Activated T-helper 17 cell treated with anti-CD3 and anti-CD28 coated beads, Interleukin-2, amount 50 U/mL, for 72 hours (primary cell): ENCODE results near the gene HPRT1. TPM values are rescaled to one million over a fixed set of nuclear protein-coding genes. Genes with fewer than 3 reads are reported as not detected.

ENCODE experiments used
- ATAC-seq: fragments of 150-1000 bp; cut with Tn5 transposase; replicated peaks from 2 replicates; pipeline ENCODE4 v1.10.0; 2021; ENCODE audit warnings: mild to moderate bottlenecking, moderate library complexity
- H3K27ac Mint-ChIP-seq: one replicate; pipeline ENCODE4 v1.8.0; 2022; ENCODE audit warnings: mixed read lengths
- H3K27me3 Mint-ChIP-seq: one replicate; pipeline ENCODE4 v1.8.0; 2022; ENCODE audit warnings: mixed read lengths
- H3K36me3 Mint-ChIP-seq: one replicate; pipeline ENCODE4 v1.8.0; 2022; ENCODE audit warnings: low read depth, mild to moderate bottlenecking, mixed read lengths
- H3K4me1 Mint-ChIP-seq: one replicate; pipeline ENCODE4 v1.8.0; 2022; ENCODE audit warnings: mixed read lengths
- H3K4me3 Mint-ChIP-seq: one replicate; pipeline ENCODE4 v1.8.0; 2022; ENCODE audit warnings: mild to moderate bottlenecking, mixed read lengths
- H3K9me3 Mint-ChIP-seq: one replicate; pipeline ENCODE4 v1.8.0; 2022; ENCODE audit warnings: mixed read lengths
- total RNA-seq, 2 donors: library from RNA; stranded (reverse); gene quantifications; one replicate each; pipeline ENCODE4 v1.2.3, GENCODE V29; 2022

HPRT1 gene
- total RNA-seq, 2 donors from 2014 or later = 77.6 to 113 TPM

DNA sequence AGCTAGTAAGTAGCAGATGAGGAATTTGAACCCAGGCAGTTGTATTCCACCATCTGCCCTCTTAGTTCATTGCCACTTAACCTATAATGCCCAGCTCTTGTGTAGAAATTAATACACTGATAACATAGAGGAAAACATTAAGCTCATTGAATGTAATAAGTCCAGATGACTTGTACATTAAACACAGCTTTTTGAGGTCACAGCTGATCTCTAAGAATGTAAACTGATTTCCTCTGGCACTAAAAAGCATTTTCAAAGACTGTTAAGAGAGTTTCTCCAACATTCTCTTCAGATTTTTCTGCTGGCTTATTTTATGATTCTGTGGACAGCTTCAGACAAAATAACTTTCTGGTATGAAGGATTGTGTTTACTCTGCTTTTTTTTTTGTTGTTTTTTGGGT, 42.7 kb downstream of the HPRT1 start:
- Mint-ChIP-seq H3K4me1 (no peaks in the 10 kb centered on the region), H3K9me3 (no peaks in the 10 kb centered on the region), H3K4me3 (no peak overlapping the region), H3K27ac (no peak overlapping the region), H3K36me3 (peaks cover 70% of the 10 kb centered on the region), H3K27me3 (no peaks in the 10 kb centered on the region)
- ATAC-seq = no peak

- no peak for ATAC-seq
- Mint-ChIP-seq H3K27me3 (no peaks in the 10 kb centered on the region), H3K36me3 (peaks cover 7% of the 10 kb centered on the region)
These were observed 52.6 kb downstream of the HPRT1 start for GRCh38 chrX:134512566-134512965.

GRCh38 chrX:134513091-134513490, 53.1 kb downstream of the HPRT1 start:
- no peaks in the 10 kb centered on the region for H3K27me3 Mint-ChIP-seq
- no peak for ATAC-seq

More at GRCh38 chrX:134512566-134512965, 52.6 kb downstream of the HPRT1 start:
- Mint-ChIP-seq H3K27ac (no peak overlapping the region), H3K4me1 (no peaks in the 10 kb centered on the region), H3K9me3 (no peaks in the 10 kb centered on the region), H3K4me3 (no peak overlapping the region)

GRCh38 chrX:134520860-134521390, 61.0 kb downstream of the HPRT1 start:
- ATAC-seq = no peak
- Mint-ChIP-seq H3K9me3 (no peaks in the 10 kb centered on the region), H3K27ac (no peak overlapping the region), H3K36me3 (no peaks in the 10 kb centered on the region), H3K27me3 (no peaks in the 10 kb centered on the region), H3K4me3 (no peak overlapping the region), H3K4me1 (no peaks in the 10 kb centered on the region)

More at GRCh38 chrX:134513091-134513490, 53.1 kb downstream of the HPRT1 start:
- Mint-ChIP-seq H3K4me3 (no peak overlapping the region), H3K36me3 (peaks cover 7% of the 10 kb centered on the region), H3K4me1 (no peaks in the 10 kb centered on the region), H3K9me3 (no peaks in the 10 kb centered on the region), H3K27ac (no peak overlapping the region)

GRCh38 chrX:134524181-134524580, 64.2 kb downstream of the HPRT1 start:
- no peaks in the 10 kb centered on the region for H3K36me3 Mint-ChIP-seq
- no peaks in the 10 kb centered on the region for H3K4me1 Mint-ChIP-seq

GRCh38 chrX:134525086-134525792, 65.3 kb downstream of the HPRT1 start:
- no peaks in the 10 kb centered on the region for H3K9me3 Mint-ChIP-seq
- H3K36me3 Mint-ChIP-seq = no peaks in the 10 kb centered on the region
- no peak overlapping the region for H3K27ac Mint-ChIP-seq
- ATAC-seq = no peak
- no peaks in the 10 kb centered on the region for H3K4me1 Mint-ChIP-seq
- no peaks in the 10 kb centered on the region for H3K27me3 Mint-ChIP-seq
- H3K4me3 Mint-ChIP-seq = no peak overlapping the region

More at GRCh38 chrX:134524181-134524580, 64.2 kb downstream of the HPRT1 start:
- Mint-ChIP-seq H3K9me3 (no peaks in the 10 kb centered on the region), H3K4me3 (no peak overlapping the region), H3K27me3 (no peaks in the 10 kb centered on the region), H3K27ac (no peak overlapping the region)
- ATAC-seq = no peak

- no peaks in the 10 kb centered on the region for H3K27me3 Mint-ChIP-seq
- H3K36me3 Mint-ChIP-seq = no peaks in the 10 kb centered on the region
These were observed 66.4 kb downstream of the HPRT1 start for GRCh38 chrX:134526399-134526798.

DNA sequence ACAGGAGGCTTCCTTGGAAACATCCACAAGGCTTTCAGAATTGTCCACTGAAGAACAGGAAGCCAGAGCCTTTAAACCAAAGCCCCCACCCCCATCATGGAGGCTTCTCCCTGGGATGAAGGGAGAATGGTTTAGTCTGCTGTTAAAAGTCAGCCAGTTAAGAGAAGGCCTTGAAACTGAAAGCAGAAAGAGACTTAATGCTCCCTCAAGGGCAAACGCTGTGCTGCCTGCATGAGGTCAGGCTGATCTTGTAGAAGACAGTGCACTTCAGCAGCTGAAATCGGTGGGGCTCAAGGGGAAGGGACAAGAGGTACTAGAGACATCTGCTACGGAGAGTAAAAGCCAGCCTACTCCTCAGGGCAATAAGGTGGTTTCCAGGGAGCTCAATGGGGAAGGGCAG, 69.0 kb downstream of the HPRT1 start:
- Mint-ChIP-seq H3K4me1 (no peaks in the 10 kb centered on the region), H3K9me3 (no peaks in the 10 kb centered on the region), H3K4me3 (no peak overlapping the region), H3K36me3 (no peaks in the 10 kb centered on the region), H3K27ac (no peak overlapping the region), H3K27me3 (no peaks in the 10 kb centered on the region)
- ATAC-seq = no peak

More at GRCh38 chrX:134526399-134526798, 66.4 kb downstream of the HPRT1 start:
- no peak overlapping the region for H3K4me3 Mint-ChIP-seq
- no peaks in the 10 kb centered on the region for H3K9me3 Mint-ChIP-seq
- no peak for ATAC-seq
- H3K27ac Mint-ChIP-seq = no peak overlapping the region
- no peaks in the 10 kb centered on the region for H3K4me1 Mint-ChIP-seq

DNA sequence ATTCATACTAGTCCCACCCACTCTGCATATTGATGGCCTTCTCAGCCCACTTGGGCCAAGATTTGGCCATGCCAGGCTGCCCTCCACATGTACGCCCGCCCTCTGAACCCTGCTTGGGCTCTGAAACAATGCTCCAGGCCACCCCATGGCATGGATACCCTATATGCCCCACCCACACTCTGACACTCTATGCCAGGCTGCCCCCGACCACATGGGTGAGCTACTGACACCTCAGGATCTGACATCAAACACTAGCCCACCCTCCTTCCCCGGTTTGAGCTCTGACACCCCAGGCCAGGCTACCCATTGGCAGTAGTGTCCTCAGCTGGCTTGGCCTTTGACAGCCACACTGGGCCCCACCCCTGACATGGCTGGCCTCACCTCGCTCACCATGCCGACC, 69.5 kb downstream of the HPRT1 start:
- Mint-ChIP-seq H3K27me3 (no peaks in the 10 kb centered on the region), H3K36me3 (no peaks in the 10 kb centered on the region), H3K4me1 (no peaks in the 10 kb centered on the region), H3K9me3 (no peaks in the 10 kb centered on the region), H3K27ac (no peak overlapping the region), H3K4me3 (no peak overlapping the region)
- ATAC-seq = no peak

DNA sequence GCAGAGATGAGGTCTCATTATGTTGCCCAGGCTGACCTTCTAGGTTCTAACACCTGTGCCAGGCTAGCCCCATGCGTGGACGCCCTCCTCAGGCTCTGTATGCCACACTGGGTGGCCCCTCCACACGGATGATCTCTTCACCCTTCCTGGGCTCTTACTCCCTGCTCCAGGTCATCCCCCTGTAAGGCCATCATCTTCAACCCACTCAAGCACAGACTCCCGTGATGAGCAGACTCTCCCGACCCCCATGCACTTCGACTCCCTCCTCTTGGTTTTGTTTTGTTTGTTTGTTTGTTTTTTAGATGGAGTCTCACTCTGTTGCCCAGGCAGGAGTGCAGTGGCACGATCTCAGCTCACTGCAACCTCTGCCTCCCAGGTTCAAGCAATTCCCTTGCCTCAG, 70.9 kb downstream of the HPRT1 start:
- Mint-ChIP-seq H3K9me3 (no peaks in the 10 kb centered on the region), H3K36me3 (no peaks in the 10 kb centered on the region)
- ATAC-seq = no peak

GRCh38 chrX:134533352-134533751, 73.4 kb downstream of the HPRT1 start:
- no peak overlapping the region for H3K27ac Mint-ChIP-seq
- ATAC-seq = no peak
- H3K36me3 Mint-ChIP-seq = no peaks in the 10 kb centered on the region

More for the DNA sequence above, 70.9 kb downstream of the HPRT1 start:
- Mint-ChIP-seq H3K4me1 (no peaks in the 10 kb centered on the region), H3K4me3 (no peak overlapping the region), H3K27me3 (no peaks in the 10 kb centered on the region), H3K27ac (no peak overlapping the region)

DNA sequence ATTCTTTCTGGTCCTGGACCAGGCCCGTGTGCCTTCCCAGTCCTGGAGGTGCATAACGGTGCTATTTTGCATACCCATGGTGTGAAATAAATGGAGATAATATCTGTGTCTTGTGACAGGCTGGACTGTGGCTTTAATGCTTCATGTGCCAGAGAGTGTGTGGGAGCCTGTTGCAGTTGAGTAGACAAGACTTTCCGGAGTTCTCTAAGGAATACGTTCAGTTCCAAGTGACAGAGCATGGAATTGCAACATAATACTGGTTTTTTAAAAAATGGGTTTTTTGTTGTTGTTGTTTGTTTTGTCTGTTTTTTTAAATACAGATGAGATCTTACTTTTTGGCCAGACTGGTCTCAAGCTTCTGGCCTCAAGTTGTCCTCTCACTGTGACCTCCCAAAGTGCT, 74.0 kb downstream of the HPRT1 start:
- H3K4me3 Mint-ChIP-seq = no peak overlapping the region
- no peak for ATAC-seq
- H3K36me3 Mint-ChIP-seq = no peaks in the 10 kb centered on the region
- H3K27ac Mint-ChIP-seq = no peak overlapping the region
- H3K27me3 Mint-ChIP-seq = no peaks in the 10 kb centered on the region
- no peaks in the 10 kb centered on the region for H3K4me1 Mint-ChIP-seq
- H3K9me3 Mint-ChIP-seq = no peaks in the 10 kb centered on the region

More at GRCh38 chrX:134533352-134533751, 73.4 kb downstream of the HPRT1 start:
- H3K27me3 Mint-ChIP-seq = no peaks in the 10 kb centered on the region
- H3K9me3 Mint-ChIP-seq = no peaks in the 10 kb centered on the region
- no peaks in the 10 kb centered on the region for H3K4me1 Mint-ChIP-seq
- no peak overlapping the region for H3K4me3 Mint-ChIP-seq

DNA sequence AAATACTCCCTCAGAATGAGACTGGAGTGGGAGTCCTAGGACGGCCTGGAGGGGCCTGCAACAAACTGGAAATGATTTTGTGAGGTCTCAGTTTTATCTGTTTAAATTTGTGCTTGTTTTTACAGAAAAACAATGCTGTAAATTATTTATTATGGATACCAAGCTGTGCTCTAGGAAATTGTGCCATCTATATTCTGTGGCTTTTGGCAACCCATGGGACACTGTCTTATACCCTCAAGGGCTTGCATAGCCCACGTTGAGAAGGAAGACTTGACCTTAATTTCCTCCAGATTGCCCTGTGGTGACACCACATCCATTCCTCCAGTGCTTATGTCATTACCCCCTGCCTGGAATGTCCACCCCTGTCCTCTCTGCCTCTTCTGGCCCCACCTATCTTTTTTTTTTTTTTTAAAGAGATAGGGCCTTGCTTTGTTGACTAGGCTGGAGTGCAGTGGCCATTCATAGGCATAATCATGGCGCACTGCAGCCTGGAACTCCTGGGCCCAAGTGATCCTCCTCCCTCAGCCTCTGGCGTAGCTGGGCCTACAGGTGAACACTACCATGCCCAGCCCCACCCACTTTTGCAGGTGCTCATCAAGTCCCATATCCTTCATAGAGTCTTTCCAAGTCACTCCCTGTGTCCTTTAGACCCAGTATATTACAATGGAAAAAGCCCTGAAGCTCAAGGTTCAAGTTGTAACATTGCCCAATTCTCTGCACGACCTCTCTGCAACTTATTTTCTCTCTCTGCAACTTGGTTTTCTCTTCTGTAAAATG, 77.4 kb downstream of the HPRT1 start:
- no peak for ATAC-seq
- no peaks in the 10 kb centered on the region for H3K27me3 Mint-ChIP-seq
- no peaks in the 10 kb centered on the region for H3K9me3 Mint-ChIP-seq
- H3K4me3 Mint-ChIP-seq = no peak overlapping the region
- H3K27ac Mint-ChIP-seq = no peak overlapping the region
- no peaks in the 10 kb centered on the region for H3K36me3 Mint-ChIP-seq
- no peaks in the 10 kb centered on the region for H3K4me1 Mint-ChIP-seq

DNA sequence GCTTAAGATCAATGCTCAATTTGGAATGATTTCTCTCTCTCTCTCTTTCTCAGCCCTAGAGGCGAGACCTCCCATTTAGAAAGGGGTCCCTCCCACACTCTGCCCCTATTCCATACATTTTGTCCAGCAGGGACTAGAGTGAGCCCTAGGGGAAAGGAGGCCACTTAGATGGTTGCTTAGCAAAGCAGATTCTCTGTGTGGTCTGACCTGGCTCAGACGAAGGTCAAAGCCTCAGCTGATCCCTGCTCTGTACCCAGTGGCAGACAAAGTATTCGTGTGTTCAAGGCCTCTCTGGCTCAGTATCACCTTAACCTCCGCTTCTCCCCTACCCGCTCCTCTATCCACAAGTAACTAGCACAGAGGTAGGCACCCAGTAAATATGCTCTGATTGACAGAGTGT, 78.4 kb downstream of the HPRT1 start:
- Mint-ChIP-seq H3K27ac (no peak overlapping the region), H3K4me3 (no peak overlapping the region), H3K27me3 (peaks cover 4% of the 10 kb centered on the region), H3K4me1 (no peaks in the 10 kb centered on the region), H3K9me3 (no peaks in the 10 kb centered on the region), H3K36me3 (no peaks in the 10 kb centered on the region)
- no peak for ATAC-seq

DNA sequence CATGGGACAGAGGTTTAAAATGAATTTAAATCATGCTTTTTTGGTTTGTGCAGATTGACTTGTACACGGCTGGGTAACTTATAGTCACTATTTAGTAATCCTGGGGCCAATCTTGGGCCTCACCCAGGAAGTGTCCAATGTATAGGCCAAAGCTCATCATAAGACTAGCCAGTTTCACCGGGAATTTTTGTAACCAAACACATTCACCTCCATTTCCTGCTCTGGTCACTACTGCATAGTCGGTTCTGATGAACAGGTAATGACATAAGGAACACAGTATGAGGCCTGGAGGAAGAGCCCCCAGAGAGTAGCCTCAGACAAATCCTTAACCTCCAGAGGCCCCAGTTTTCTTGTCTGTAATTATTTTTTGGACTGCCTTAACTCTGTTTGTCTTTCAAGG, 81.9 kb downstream of the HPRT1 start:
- H3K36me3 Mint-ChIP-seq = no peaks in the 10 kb centered on the region
- no peak overlapping the region for H3K27ac Mint-ChIP-seq
- ATAC-seq = no peak
- H3K27me3 Mint-ChIP-seq = peaks cover 4% of the 10 kb centered on the region
- no peaks in the 10 kb centered on the region for H3K9me3 Mint-ChIP-seq
- H3K4me1 Mint-ChIP-seq = no peaks in the 10 kb centered on the region
- no peak overlapping the region for H3K4me3 Mint-ChIP-seq
